ENCODE measurements around the gene KIAA1755.

KIAA1755 gene

GRCh38 chr20:38164624-38165088, 95.9 kb downstream of the KIAA1755 start:
- DNase-seq: no peak

- DNase-seq: no peak
Observed at GRCh38 chr20:38164069-38164468, 96.5 kb downstream of the KIAA1755 start.

DNA sequence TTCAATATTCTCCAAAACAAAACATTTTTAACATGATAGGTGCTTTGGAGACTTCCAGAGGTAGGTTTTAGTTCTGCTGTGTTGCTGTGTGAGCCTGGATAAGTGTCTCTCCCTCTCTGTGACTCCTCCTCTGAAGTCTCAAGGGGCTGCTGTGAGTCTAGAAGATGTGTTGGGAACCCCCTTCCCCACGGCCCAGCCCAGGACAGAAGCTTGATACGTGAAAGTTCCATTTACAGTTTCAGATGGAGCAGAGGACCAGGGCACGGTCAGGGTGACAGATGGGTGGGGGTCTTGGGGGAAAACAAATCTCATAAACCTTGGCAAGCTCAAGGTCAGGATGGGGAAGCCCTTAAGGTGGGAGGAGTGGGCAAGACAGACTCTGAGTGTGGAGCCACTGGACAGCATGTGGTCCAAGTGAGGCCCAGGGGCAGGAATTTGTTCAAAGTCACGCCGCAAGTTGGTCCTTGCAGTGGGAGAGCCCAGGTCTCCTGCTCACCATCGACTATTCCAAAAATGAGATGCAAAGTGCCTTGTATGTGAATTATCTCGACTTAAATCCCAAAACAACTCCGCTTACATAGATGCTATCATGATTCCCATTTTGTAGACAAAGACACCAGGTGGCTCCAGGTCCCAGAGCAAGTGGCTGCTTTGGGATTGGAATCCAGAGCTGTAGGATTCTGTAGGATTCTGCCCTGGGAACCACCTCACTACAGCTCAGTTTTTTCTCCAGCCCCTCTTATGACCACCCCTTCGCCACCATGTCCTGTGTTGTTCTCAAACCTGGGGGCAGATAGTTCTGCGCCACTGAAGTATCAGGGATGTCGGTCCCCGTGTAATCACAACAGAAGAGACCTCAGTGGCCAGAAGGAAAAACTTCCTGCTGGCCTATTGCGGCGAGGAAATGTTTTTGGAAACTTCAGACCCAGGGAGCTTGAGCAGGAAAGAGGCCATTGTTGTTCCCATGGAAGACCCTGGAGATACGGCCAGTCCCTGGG, 97.4 kb downstream of the KIAA1755 start:
- no peak for DNase-seq

DNA sequence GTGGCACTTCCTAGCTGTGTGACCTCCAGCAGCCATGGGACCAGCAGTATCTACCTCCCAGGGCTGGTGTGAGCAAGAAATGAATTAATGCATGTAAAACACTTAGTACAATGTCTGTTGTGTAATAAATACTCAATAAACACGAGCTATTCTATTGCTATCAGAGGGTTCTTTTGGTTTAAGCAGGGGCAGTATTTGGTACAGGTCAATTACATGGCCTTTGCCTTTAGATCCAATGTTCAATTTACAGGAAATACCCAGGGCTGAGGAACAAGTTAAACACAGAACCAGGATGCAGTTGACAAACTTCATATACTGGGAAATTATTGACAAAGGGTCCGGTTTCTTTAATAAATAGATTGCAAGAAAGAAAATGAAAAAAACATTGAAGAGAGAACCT, 98.4 kb downstream of the KIAA1755 start:
- no peak for DNase-seq

DNA sequence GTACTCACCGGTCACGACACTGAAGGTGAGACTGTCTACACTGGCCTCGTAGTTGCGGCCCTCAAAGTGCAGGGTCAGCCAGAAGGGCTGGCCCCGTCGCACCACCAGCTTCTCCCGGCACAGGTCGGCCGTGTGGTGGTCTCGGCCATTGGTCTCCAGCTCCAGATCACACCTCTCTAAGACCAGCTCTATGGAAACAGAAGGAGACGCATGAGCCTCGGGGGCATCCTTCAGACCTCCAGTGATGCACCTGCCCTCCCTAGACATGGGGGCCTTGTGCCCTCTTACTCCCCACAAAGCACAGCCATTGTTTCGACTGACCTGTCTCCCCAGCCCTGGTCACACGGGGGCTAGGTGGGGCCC, 99.1 kb downstream of the KIAA1755 start:
- no peak for DNase-seq

Measured in EL (cell line).